ENCODE data around the gene CLMP. TPM values are rescaled to one million over a fixed set of nuclear protein-coding genes. Genes with fewer than 3 reads are reported as not detected.
A peak's percentile ranks its signal among the peaks of the same experiment; 100 is the strongest.

Gene CLMP
- total and polyA plus RNA-seq, 9 of the 15 experiments (the other 6 are each of a cell fraction or from before 2014, with no cell fraction given) = 0.02 to 0.15 (median 0.03) TPM; not detected in 6

DNA sequence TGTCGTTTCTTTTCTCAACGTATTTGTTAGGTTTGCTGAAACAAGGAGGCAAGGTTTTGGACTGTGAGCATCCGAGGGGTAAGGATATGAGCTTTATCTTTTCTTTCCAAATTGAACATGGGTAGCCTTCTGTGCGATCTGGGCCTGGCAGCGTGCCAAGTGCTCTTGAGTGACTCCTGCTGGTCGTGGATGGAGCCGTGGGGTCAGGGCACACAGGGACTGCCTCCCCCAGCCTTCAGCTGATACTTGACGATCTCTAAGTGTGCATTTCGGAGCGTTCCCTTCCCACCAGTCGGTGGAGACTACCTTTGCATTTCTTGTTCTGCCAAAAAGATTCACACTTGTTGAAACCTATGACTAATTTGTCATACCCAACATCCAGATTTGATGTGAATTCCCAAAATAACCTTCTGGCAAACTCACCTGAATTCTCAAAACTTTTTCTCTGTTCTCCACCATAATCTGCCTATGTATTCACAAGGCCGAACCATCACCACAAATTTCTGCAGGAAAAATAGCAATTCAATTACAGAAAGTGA is 40.1 kb upstream of the CLMP start (continued):
- TF ChIP-seq FOXK1 (CRISPR knock-in tag; IDR thresholded peaks at IDR 0.05; ENCODE audit: borderline replicate concordance) (no peak), SMAD4 (CRISPR knock-in tag; conservative IDR thresholded peaks at IDR 0.05) (no peak), ZNF121 (CRISPR knock-in tag; conservative IDR thresholded peaks at IDR 0.05) (no peak), NFIC (IDR thresholded peaks at IDR 0.05) (peak; percentile 100), ZNF124 (CRISPR knock-in tag; IDR thresholded peaks at IDR 0.05) (no peak), GABPA (tag; conservative IDR thresholded peaks at IDR 0.05; ENCODE audit: low read depth) (no peak), TGIF2 (CRISPR knock-in tag; IDR thresholded peaks at IDR 0.05) (no peak), ZNF143 (CRISPR knock-in tag; IDR thresholded peaks at IDR 0.05) (no peak), PURB (CRISPR knock-in tag; IDR thresholded peaks at IDR 0.05; ENCODE audit: low read depth) (no peak), ZNF408 (CRISPR knock-in tag; IDR thresholded peaks at IDR 0.05; ENCODE audit: low read depth) (no peak), ZNF316 (IDR thresholded peaks at IDR 0.05) (no peak), ASH1L (IDR thresholded peaks at IDR 0.05; ENCODE audit: borderline replicate concordance, low read depth, partially characterized antibody) (no peak), TOE1 (IDR thresholded peaks at IDR 0.05; ENCODE audit: borderline replicate concordance) (no peak), TOE1 (CRISPR knock-in tag; IDR thresholded peaks at IDR 0.05; ENCODE audit: borderline replicate concordance, low read depth) (no peak)
- TF ChIP-seq, protein P1, sequence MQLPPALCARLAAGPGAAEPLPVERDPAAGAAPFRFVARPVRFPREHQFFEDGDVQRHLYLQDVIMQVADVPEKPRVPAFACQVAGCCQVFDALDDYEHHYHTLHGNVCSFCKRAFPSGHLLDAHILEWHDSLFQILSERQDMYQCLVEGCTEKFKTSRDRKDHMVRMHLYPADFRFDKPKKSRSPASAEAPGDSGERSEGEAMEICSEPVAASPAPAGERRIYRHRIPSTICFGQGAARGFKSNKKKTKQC (CRISPR knock-in tag; IDR thresholded peaks at IDR 0.05) = no peak
- TF ChIP-seq, protein P2, sequence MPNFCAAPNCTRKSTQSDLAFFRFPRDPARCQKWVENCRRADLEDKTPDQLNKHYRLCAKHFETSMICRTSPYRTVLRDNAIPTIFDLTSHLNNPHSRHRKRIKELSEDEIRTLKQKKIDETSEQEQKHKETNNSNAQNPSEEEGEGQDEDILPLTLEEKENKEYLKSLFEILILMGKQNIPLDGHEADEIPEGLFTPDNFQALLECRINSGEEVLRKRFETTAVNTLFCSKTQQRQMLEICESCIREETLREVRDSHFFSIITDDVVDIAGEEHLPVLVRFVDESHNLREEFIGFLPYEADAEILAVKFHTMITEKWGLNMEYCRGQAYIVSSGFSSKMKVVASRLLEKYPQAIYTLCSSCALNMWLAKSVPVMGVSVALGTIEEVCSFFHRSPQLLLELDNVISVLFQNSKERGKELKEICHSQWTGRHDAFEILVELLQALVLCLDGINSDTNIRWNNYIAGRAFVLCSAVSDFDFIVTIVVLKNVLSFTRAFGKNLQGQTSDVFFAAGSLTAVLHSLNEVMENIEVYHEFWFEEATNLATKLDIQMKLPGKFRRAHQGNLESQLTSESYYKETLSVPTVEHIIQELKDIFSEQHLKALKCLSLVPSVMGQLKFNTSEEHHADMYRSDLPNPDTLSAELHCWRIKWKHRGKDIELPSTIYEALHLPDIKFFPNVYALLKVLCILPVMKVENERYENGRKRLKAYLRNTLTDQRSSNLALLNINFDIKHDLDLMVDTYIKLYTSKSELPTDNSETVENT (CRISPR knock-in tag; IDR thresholded peaks at IDR 0.05) = no peak
- TF ChIP-seq, protein P3, sequence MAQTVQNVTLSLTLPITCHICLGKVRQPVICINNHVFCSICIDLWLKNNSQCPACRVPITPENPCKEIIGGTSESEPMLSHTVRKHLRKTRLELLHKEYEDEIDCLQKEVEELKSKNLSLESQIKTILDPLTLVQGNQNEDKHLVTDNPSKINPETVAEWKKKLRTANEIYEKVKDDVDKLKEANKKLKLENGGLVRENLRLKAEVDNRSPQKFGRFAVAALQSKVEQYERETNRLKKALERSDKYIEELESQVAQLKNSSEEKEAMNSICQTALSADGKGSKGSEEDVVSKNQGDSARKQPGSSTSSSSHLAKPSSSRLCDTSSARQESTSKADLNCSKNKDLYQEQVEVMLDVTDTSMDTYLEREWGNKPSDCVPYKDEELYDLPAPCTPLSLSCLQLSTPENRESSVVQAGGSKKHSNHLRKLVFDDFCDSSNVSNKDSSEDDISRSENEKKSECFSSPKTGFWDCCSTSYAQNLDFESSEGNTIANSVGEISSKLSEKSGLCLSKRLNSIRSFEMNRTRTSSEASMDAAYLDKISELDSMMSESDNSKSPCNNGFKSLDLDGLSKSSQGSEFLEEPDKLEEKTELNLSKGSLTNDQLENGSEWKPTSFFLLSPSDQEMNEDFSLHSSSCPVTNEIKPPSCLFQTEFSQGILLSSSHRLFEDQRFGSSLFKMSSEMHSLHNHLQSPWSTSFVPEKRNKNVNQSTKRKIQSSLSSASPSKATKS (CRISPR knock-in tag; IDR thresholded peaks at IDR 0.05) = no peak
- TF ChIP-seq, protein P4, sequence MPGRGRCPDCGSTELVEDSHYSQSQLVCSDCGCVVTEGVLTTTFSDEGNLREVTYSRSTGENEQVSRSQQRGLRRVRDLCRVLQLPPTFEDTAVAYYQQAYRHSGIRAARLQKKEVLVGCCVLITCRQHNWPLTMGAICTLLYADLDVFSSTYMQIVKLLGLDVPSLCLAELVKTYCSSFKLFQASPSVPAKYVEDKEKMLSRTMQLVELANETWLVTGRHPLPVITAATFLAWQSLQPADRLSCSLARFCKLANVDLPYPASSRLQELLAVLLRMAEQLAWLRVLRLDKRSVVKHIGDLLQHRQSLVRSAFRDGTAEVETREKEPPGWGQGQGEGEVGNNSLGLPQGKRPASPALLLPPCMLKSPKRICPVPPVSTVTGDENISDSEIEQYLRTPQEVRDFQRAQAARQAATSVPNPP (IDR thresholded peaks at IDR 0.05; ENCODE audit: borderline replicate concordance, insufficient read depth, insufficient read length) = no peak

All from K562 (cell line).